ENCODE data around the gene CKAP4. TPM values are rescaled to one million over a fixed set of nuclear protein-coding genes. Genes with fewer than 3 reads are reported as not detected.
"Not testable (repeated sequence)": the region's sequence is repeated elsewhere in the genome, so short reads cannot be mapped to it uniquely, and the experiment has no call there.

CKAP4 gene, protein sequence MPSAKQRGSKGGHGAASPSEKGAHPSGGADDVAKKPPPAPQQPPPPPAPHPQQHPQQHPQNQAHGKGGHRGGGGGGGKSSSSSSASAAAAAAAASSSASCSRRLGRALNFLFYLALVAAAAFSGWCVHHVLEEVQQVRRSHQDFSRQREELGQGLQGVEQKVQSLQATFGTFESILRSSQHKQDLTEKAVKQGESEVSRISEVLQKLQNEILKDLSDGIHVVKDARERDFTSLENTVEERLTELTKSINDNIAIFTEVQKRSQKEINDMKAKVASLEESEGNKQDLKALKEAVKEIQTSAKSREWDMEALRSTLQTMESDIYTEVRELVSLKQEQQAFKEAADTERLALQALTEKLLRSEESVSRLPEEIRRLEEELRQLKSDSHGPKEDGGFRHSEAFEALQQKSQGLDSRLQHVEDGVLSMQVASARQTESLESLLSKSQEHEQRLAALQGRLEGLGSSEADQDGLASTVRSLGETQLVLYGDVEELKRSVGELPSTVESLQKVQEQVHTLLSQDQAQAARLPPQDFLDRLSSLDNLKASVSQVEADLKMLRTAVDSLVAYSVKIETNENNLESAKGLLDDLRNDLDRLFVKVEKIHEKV
- 10 to 100 TPM; 15.0 to 26.1 (median 19.7) TPM for polyA plus RNA-seq

DNA sequence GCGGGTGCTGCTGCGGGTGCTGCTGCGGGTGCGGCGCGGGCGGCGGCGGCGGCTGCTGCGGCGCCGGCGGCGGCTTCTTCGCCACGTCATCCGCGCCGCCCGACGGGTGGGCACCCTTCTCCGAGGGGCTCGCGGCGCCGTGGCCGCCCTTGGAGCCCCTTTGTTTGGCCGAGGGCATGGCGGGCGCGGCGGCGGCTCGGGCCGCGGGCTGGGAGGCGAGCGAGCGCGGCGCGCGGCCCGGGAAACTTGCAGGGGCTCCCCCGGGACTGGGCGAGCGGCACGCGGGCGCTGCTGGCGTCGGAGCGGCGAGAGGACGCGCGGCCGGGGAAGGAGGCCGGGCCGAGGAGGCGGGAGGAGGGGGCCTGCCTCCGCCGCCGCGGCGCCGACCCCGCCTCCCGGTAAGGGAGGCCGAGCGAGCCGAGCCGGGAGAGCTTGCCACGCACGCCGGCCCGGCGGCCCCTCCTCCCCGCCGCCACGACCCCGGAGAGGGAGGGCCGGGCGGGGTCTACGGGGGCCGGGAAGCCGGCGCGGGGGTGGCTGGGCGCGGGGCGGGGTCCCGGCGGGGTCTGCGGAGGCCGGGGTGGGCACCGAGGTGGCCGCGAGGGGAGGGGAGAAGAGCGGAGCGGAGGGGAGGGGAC is at the start of gene CKAP4:
TSS of gene CKAP4 (minus strand) at position 347 of the 638 bp plus-strand sequence. CDS start at position 178, 169 bp downstream.
- peak within 1 kb of the TSS; percentile 99 for H3K27ac ChIP-seq (ENCODE audit: low read depth, low read length)
- WGBS, 3 donors = 0 to 1% (median 0%) methylated on average over 36 to 99 of the region's 102 CpGs

DNA sequence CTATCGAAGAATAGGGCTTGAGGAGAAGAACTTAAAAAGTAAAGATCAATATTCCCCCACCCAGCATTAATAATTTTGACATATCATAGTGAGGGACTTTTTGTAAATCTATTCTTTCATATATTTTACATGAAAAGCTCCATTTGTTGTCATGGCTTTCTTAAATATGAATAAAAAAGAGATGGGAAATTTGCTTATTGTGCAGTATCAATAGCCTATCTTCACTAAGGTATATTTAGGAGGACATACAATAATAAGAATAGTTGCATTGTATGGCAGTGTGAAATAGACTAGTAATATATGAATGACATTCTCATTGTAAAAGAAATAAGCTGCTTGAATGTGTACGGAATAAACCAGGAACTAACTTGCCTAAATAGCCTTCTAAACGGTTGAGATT is 49.3 kb upstream of the CKAP4 start:
- 86 to 91% (median 87%) methylated on average over 3 of the region's 3 CpGs for WGBS, 3 donors
- H3K27ac ChIP-seq (ENCODE audit: low read depth, low read length) = no peak overlapping the region

- 93 to 94% (median 93%) methylated on average over 8 of the region's 8 CpGs for WGBS, 3 donors
- no peak overlapping the region for H3K27ac ChIP-seq (ENCODE audit: low read depth, low read length)
Observed at GRCh38 chr12:106296179-106296877, 48.5 kb upstream of the CKAP4 start.

DNA sequence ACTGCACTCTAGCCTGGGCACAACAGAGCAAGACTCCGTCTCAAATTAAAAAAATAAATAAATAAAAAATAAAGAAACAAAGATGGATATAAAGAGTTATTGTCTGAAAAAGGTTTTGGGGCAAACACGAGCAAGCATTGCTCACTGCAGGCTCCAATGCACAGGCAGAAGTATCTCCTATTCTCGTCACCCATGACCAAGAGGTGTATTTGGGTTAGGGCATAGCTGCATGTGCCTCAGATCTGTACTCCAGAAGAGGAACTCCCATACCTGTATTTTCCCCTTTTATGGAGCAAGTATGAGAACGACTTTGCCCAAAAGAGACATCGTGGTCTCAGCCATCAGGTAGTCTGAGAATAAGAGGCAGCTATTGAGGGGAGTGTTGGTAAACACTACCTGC is 44.5 kb upstream of the CKAP4 start:
- no peak overlapping the region for H3K27ac ChIP-seq (ENCODE audit: low read depth, low read length)
- WGBS, 3 donors = 87 to 95% (median 95%) methylated on average over 5 of the region's 5 CpGs

DNA sequence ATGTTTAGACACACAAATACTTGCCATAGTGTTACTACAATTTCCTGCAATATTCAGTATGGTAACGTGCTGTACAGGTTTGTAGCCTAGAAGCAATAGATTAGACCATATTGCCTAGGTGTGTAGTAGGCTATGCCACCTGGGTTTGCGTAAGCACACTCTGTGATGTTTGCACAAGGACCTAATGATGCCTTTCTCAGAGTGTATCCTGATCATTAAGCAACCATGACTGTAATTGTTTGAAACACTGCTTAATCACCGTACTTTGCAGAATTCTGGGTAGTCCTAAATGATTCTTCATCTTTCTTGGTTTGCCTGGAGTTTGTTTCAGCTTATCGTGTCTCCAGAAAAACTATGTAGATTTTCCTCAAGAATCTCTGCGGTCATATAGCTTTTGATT is 43.5 kb upstream of the CKAP4 start:
- WGBS, 3 donors = 63 to 73% (median 70%) methylated on average over 5 of the region's 5 CpGs

GRCh38 chr12:106290666-106291065 is 42.8 kb upstream of the CKAP4 start:
- H3K27ac ChIP-seq (ENCODE audit: low read depth, low read length) = no peak overlapping the region
- WGBS, 3 donors = 66 to 82% (median 79%) methylated on average over 2 of the region's 2 CpGs

More for the DNA sequence above, 43.5 kb upstream of the CKAP4 start:
- H3K27ac ChIP-seq (ENCODE audit: low read depth, low read length) = no peak overlapping the region

DNA sequence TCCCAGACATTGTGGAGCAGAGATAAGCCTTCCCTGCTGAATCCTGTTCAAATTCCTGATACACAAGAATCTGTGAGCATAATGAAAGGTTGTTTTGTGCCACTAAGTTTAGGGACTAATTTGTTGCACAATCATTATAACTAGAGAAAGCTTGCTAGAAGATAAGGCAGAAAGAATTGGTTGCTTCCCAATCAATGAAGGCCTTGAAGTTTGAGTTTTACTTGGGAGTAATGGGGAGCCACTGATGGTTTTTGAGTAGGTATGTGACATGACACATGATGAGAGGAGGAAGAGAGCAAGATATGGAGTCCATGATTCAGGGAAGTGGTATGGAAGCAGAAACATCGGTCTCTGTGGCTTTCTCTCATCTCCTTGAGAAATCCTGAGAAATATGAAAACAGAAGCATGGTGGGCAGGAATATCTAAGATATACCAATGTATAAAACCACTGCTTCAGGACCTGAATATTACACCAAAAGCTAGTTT is 41.4 kb upstream of the CKAP4 start:
- 0 to 100% (median 42%) methylated on average over 1 of the region's 1 CpG for WGBS, 3 donors

GRCh38 chr12:106288494-106289195 is 40.8 kb upstream of the CKAP4 start:
- WGBS, 3 donors = 76 to 80% (median 79%) methylated on average over 9 of the region's 9 CpGs
- H3K27ac ChIP-seq (ENCODE audit: low read depth, low read length) = no peak overlapping the region

More for the DNA sequence above, 41.4 kb upstream of the CKAP4 start:
- H3K27ac ChIP-seq (ENCODE audit: low read depth, low read length) = no peak overlapping the region

DNA sequence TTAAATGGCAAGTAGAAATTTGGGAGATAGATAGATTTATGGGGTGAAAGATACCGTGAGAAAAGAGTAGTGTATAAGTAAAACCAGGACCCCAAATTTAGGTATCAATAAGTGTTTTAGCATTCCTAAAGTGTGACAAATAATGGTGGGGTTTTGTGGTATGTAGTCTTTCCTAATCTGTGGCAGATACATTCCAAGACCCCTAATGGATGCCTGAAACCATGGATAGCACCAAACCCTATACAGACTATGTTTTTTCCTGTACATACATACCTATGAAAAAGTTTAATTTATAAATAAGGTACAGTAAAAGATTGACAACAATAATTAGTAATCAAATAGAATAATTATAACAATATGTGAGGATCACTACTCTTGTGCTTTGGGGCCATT is 40.3 kb upstream of the CKAP4 start:
- WGBS, 3 donors = 80 to 97% (median 97%) methylated on average over 1 of the region's 1 CpG
- H3K27ac ChIP-seq (ENCODE audit: low read depth, low read length) = no peak overlapping the region

DNA sequence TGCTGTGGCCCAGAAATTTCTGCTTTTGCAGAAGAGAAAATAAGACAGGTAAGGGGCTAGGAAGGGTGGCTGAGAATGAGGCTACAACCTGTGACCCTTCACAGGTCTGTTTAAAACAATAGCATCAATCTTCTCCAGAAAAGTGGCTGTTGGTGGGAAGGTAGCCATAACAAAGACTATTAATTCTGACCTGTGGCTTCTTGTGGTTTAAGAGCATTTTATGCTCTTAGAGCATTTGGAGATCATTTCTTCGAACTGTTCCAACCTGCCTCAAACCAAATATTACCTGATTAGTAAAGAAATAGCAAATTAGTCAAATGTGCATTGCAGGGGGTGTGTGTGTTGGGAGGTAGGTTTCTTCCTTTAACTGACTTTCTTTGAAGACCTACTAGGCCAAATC is 39.5 kb upstream of the CKAP4 start:
- no peak overlapping the region for H3K27ac ChIP-seq (ENCODE audit: low read depth, low read length)

DNA sequence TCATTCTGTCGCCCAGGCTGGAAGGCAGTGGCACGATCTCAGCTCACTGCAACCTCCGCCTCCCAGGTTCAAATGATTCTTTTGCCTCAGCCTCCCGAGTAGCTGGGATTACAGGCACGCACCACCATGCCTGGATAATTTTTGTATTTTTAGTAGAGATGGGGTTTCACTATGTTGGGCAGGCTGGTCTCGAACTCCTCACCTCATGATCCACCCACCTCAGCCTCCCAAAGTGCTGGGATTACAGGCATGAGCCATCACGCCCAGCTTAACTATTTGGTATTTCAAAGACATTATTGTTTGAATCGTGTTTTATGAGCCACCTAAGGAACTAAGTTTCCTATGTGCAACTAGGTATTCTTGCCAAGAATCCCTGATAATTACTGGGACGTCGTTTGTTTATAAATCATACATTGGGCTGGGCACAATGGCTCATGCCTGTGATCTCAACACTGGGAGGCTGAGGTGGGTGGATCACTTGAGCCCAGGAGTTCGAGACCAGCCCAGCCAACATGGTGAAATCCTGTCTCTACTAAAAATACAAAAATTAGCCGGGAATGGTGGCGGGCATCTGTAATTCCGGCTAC is 38.8 kb upstream of the CKAP4 start:
- not testable (repeated sequence) for H3K27ac ChIP-seq (ENCODE audit: low read depth, low read length)
- WGBS, 3 donors = 81 to 84% (median 82%) methylated on average over 14 of the region's 14 CpGs

More for the DNA sequence above, 39.5 kb upstream of the CKAP4 start:
- WGBS, 3 donors = 74 to 85% (median 84%) methylated on average over 1 of the region's 1 CpG

DNA sequence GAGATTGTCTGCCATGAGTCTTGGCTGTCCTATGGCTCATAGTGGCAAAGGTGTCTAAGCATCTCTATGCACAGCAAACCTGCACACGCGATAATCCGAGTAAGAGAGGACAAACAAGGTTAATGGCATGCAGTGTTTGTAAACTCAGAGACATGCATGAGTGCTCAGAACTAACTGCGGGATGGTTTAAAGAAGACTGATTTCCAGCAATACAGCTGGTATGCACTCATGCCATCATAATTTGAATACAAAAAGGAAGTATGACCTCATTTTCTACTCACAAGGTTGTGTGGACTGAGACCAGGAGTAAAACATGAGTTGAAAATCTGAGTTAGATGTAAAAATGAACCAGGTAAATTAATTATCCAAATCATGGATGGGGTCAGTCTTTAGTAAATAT is 38.2 kb upstream of the CKAP4 start:
- 65 to 84% (median 82%) methylated on average over 4 of the region's 4 CpGs for WGBS, 3 donors
- no peak overlapping the region for H3K27ac ChIP-seq (ENCODE audit: low read depth, low read length)

DNA sequence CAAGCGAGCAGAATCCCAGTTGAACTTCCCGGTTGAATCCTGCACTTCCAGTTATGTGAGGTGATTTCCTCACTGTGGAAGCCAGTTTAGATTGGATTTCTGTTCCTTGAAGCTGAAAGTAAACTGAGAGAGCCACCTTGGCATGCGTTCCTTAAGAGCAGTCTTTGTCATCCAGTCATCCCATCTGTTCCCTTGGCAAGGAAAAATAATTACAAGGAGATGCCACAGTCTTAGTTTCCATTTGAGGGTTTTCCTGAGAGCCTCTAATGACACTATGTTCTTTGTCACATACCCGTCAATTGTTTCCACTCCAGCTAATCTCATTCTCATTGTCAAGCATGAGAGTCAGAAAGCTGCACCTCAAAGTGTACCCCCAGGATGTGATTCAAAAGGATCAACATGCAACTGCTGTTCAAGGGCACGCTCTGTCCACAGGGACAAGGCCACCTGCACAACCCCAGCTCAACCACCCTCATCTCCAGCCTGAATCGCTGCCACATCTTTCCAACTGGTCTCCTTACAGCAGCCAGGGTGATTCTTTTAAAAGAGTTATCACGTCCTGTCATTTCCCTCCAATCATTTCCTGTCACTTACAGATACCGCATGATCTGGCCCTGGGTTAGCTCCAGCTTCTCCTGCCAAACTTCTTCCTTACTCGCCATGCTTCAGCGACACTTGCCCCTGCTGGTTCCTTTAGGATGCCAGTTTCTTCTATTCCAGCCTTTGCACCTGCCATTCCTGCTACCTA is 36.7 kb upstream of the CKAP4 start:
- H3K27ac ChIP-seq (ENCODE audit: low read depth, low read length) = no peak overlapping the region
- 46 to 57% (median 57%) methylated on average over 10 of the region's 10 CpGs for WGBS, 3 donors

- WGBS, 3 donors = 19 to 37% (median 37%) methylated on average over 7 of the region's 7 CpGs
- no peak overlapping the region for H3K27ac ChIP-seq (ENCODE audit: low read depth, low read length)
Observed at GRCh38 chr12:106282457-106283097, 34.8 kb upstream of the CKAP4 start.

DNA sequence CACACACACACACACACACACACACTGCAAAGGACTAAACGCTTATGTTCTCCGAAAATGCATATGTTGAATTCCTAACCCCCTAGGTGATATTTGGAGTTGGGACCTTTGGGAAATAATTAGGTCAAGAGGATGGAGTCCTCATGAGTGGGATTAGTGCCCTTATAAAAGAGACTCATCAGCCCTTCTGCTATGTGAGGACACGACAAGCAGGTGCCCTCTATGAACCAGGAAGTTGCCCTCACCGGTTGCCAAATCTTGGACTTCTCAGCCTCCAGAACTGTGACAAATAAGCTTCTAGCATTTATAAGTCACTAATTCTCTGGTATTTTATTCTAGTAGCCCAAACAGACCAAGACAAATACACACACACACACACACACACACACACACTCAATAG is 34.0 kb upstream of the CKAP4 start:
- no peak overlapping the region for H3K27ac ChIP-seq (ENCODE audit: low read depth, low read length)
- WGBS, 3 donors = 80 to 86% (median 81%) methylated on average over 4 of the region's 4 CpGs

- no peak overlapping the region for H3K27ac ChIP-seq (ENCODE audit: low read depth, low read length)
- 55 to 76% (median 58%) methylated on average over 3 of the region's 3 CpGs for WGBS, 3 donors
Observed at GRCh38 chr12:106281056-106281782, 33.4 kb upstream of the CKAP4 start.
